GM19463 (cell line): ENCODE data around the gene PBRM1.
"Not testable (repeated sequence)": the region's sequence is repeated elsewhere in the genome, so short reads cannot be mapped to it uniquely, and the experiment has no call there.

Source experiments
- ATAC-seq: cut with Tn5 transposase; IDR thresholded peaks from one replicate; pipeline ENCODE4 v1.9.1; 2021; ENCODE audit warnings: mild to moderate bottlenecking, moderate library complexity; ENCODE audit not compliant: unreplicated experiment

The PBRM1 gene

GRCh38 chr3:52537165-52537620 is 148.5 kb downstream of the PBRM1 start:
- ATAC-seq: no peak

GRCh38 chr3:52536369-52537164 is 149.1 kb downstream of the PBRM1 start, which contains the start of gene UQCC5:
TSS of gene UQCC5 (plus strand) at chr3:52536605. CDS start at chr3:52536756, 151 bp downstream.
- ATAC-seq: peak; percentile 84

GRCh38 chr3:52536112-52536368 is 149.7 kb downstream of the PBRM1 start:
- no peak for ATAC-seq

- no peak for ATAC-seq
These were observed 150.2 kb downstream of the PBRM1 start for GRCh38 chr3:52535411-52536111.

GRCh38 chr3:52534281-52535183 is 151.2 kb downstream of the PBRM1 start:
- no peak for ATAC-seq

GRCh38 chr3:52533623-52534280 is 152.0 kb downstream of the PBRM1 start, which contains the start of gene NT5DC2:
TSS of gene NT5DC2 (minus strand) at chr3:52533857. CDS start at chr3:52533737, 120 bp downstream.
- peak; percentile 40 for ATAC-seq

GRCh38 chr3:52532838-52533622 is 152.7 kb downstream of the PBRM1 start:
- ATAC-seq: no peak

- ATAC-seq: no peak
These were observed 153.2 kb downstream of the PBRM1 start for GRCh38 chr3:52532517-52532837.

GRCh38 chr3:52531860-52532516 is 153.7 kb downstream of the PBRM1 start:
- ATAC-seq: no peak

GRCh38 chr3:52530918-52531826 is 154.5 kb downstream of the PBRM1 start:
- no peak for ATAC-seq

- ATAC-seq: no peak
These were observed 156.1 kb downstream of the PBRM1 start for GRCh38 chr3:52529376-52530333.

GRCh38 chr3:52528586-52529375 is 156.9 kb downstream of the PBRM1 start:
- no peak for ATAC-seq

GRCh38 chr3:52527732-52528585 is 157.8 kb downstream of the PBRM1 start:
- ATAC-seq: no peak

- no peak for ATAC-seq
These were observed 158.5 kb downstream of the PBRM1 start for GRCh38 chr3:52527039-52527731.

GRCh38 chr3:52526671-52527038 is 159.1 kb downstream of the PBRM1 start:
- ATAC-seq: not testable (repeated sequence)
